ENCODE results near the gene FRY. TPM values are rescaled to one million over a fixed set of nuclear protein-coding genes. Genes with fewer than 3 reads are reported as not detected.

FRY gene
- total RNA-seq, 4 donors from 2014 or later = 27.4 to 50.4 (median 39.4) TPM

- no peak overlapping the region for H3K27ac ChIP-seq
- H3K4me3 ChIP-seq (replicated peaks in 1 of 3) = no peak overlapping the region
- 81 to 83% methylated on average over 5 of the region's 5 CpGs for WGBS, 2 donors
- H3K27me3 ChIP-seq = no peaks in the 10 kb centered on the region
- DNase-seq = no peak
- TF ChIP-seq POLR2A (IDR thresholded peaks at IDR 0.05) (no peak), CTCF (IDR thresholded peaks at IDR 0.05) (no peak)
- H3K36me3 ChIP-seq = no peaks in the 10 kb centered on the region
- intact Hi-C loops (cut with DNase I) = no loop called here
- peaks cover 0 to 8% of the 10 kb centered on the region in 2 donors for H3K4me1 ChIP-seq
- no peaks in the 10 kb centered on the region for H3K9me3 ChIP-seq
These were observed 82.8 kb downstream of the FRY start for GRCh38 chr13:32114284-32114950.

- no peaks in the 10 kb centered on the region for H3K36me3 ChIP-seq
- intact Hi-C loops (cut with DNase I) = no loop called here
- no peak overlapping the region for H3K4me3 ChIP-seq (replicated peaks in 1 of 3)
- H3K4me1 ChIP-seq = peaks cover 0 to 8% of the 10 kb centered on the region in 2 donors
- TF ChIP-seq POLR2A (IDR thresholded peaks at IDR 0.05) = no peak
- no peak for DNase-seq
- no peaks in the 10 kb centered on the region for H3K9me3 ChIP-seq
- H3K27ac ChIP-seq = no peak overlapping the region
- WGBS, 2 donors = 51 to 77% methylated on average over 2 of the region's 2 CpGs
- H3K27me3 ChIP-seq = no peaks in the 10 kb centered on the region
These were observed 83.5 kb downstream of the FRY start for GRCh38 chr13:32115066-32115465.

GRCh38 chr13:32116210-32116609, 84.6 kb downstream of the FRY start:
- no peaks in the 10 kb centered on the region for H3K36me3 ChIP-seq
- no peaks in the 10 kb centered on the region for H3K9me3 ChIP-seq
- intact Hi-C loops (cut with DNase I) = no loop called here
- no peak overlapping the region for H3K4me3 ChIP-seq (replicated peaks in 1 of 3)
- H3K4me1 ChIP-seq = peaks cover 0 to 8% of the 10 kb centered on the region in 2 donors
- H3K27ac ChIP-seq = no peak overlapping the region
- no peak for DNase-seq
- 87 to 93% methylated on average over 5 of the region's 5 CpGs for WGBS, 2 donors
- no peak for TF ChIP-seq CTCF (IDR thresholded peaks at IDR 0.05)
- TF ChIP-seq POLR2A (IDR thresholded peaks at IDR 0.05) = no peak
- H3K27me3 ChIP-seq = no peaks in the 10 kb centered on the region

- Histone ChIP-seq H3K9me3 (no peaks in the 10 kb centered on the region), H3K27ac (peak overlapping the region in 2 of 3 donors; percentile 11 to 32), H3K27me3 (no peaks in the 10 kb centered on the region), H3K4me1 (peaks cover 0 to 8% of the 10 kb centered on the region in 2 donors), H3K36me3 (no peaks in the 10 kb centered on the region), H3K4me3 (replicated peaks in 1 of 3) (no peak overlapping the region)
- WGBS, 2 donors = 97 to 99% methylated on average over 3 of the region's 3 CpGs
- TF ChIP-seq POLR2A (IDR thresholded peaks at IDR 0.05) = no peak
- TF ChIP-seq CTCF (IDR thresholded peaks at IDR 0.05) = no peak
- intact Hi-C loops (cut with DNase I) = no loop called here
- no peak for DNase-seq
These were observed 85.4 kb downstream of the FRY start for GRCh38 chr13:32117001-32117400.

GRCh38 chr13:32117701-32118100, 86.1 kb downstream of the FRY start:
- peaks cover 0 to 8% of the 10 kb centered on the region in 2 donors for H3K4me1 ChIP-seq

More at GRCh38 chr13:32117701-32118100, 86.1 kb downstream of the FRY start:
- Histone ChIP-seq H3K27ac (peak overlapping the region; percentile 11 to 33 (median 32)), H3K4me3 (replicated peaks in 1 of 3) (no peak overlapping the region), H3K36me3 (no peaks in the 10 kb centered on the region), H3K9me3 (no peaks in the 10 kb centered on the region), H3K27me3 (no peaks in the 10 kb centered on the region)
- peak; percentile 28 to 79 for DNase-seq
- TF ChIP-seq POLR2A (IDR thresholded peaks at IDR 0.05) (peak in 1 of 2 donors; percentile 34), CTCF (IDR thresholded peaks at IDR 0.05) (no peak)
- intact Hi-C loops (cut with DNase I) = no loop called here
- WGBS, 2 donors = 50 to 61% methylated on average over 6 of the region's 6 CpGs
